Forelimb muscle (tissue), 1 donor: ENCODE data around the gene CDH23. TPM values are rescaled to one million over a fixed set of nuclear protein-coding genes. Genes with fewer than 3 reads are reported as not detected.

ENCODE experiments used
- DNase-seq: peaks from one replicate; pipeline ENCODE4 v3.0.0-alpha.2; 2013; ENCODE audit warnings: low read depth
- polyA plus RNA-seq: library from polyadenylated mRNA; unstranded; fragments of 120-200 nt; gene quantifications from one replicate; pipeline ENCODE4 v1.2.1, GENCODE V29; 2013; ENCODE audit not compliant: insufficient read length

The CDH23 gene
- polyA plus RNA-seq, 1 donor, result 4.1 TPM

DNA sequence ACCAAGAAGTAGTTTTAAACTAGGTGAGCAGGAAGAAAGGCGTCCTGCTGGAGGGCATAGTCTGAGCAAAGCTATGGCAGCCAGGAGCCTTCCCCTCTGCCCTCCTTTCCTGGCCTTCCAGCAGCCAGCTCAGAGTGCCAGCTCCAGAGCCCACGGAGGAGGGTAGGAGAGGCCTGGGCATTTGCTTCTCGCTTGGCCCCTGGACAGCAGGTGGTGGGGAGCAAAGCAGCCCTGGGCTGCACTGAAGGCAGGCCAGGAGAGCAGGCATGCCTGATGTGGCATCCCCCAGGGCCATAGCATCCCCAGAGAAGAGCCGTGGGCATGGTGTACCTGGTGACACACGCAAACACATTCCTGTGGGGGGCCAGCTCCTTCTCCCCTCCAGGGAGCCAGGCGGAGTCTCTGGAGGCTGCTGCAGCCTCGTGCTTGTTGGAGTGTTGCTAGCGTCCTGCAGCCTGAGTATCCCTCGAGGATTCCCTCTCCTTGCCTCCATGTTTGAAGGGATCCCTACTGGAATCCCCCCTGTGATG, 43.9 kb downstream of the CDH23 start:
- no peak for DNase-seq

GRCh38 chr10:71442000-71442399, 45.3 kb downstream of the CDH23 start:
- DNase-seq, result no peak

GRCh38 chr10:71442859-71443570, 46.3 kb downstream of the CDH23 start:
- no peak for DNase-seq

DNA sequence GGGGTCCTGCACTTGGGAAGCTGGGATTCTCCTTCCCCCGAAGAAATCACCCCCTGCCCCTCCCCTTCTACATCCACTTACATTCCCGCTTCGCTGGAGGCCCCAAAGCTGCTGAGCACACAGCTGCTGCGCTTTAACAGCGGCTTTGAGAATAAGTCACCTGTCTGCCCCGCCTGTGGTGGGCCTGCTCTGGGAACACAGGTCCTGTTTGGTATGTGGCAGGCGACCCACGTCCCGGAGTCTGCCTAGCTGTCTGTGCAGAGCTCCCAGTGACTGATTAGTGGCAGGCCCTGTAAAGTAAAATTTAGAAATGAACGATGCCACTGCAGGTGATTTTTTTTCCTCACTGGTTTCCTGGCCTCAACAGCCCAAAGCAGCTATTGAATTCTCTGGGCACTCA, 47.0 kb downstream of the CDH23 start:
- DNase-seq, result no peak

DNA sequence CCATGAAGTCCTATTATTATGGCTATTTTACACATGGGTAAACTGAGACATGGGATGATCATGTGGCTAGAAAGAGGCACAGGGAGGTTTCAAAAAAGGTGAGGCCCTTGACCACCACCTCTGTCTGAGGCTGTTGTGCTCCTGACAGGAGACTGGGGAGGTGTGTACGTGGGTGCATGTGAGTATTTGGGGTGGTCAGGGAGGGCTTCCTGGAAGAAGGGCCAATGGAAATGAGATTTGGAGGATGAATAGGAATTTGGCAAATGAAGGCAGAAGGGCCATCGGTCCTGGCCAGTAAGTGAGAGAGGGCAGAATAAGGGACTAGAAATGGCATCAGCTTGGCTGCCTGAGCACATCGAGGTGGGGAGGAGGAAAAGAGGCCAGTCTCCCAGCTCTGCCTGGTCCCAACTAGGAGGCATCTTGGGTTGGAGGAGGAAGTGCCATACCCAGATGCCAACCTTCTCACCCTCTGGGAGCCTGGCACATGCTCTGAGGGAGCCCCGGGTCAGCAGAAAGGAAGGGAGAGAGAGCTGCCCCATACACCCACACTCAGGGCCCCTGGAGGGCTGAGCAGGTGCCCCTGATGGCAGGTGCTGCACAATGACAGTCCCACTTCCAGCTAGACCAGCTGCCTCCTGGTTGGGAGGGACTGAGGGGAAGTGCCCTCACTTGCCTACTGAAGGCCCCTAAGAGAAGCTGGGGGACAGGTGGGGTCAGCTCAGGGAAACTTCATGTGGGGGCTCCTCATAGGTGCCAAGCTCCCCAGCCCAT, 47.7 kb downstream of the CDH23 start:
- no peak for DNase-seq

DNA sequence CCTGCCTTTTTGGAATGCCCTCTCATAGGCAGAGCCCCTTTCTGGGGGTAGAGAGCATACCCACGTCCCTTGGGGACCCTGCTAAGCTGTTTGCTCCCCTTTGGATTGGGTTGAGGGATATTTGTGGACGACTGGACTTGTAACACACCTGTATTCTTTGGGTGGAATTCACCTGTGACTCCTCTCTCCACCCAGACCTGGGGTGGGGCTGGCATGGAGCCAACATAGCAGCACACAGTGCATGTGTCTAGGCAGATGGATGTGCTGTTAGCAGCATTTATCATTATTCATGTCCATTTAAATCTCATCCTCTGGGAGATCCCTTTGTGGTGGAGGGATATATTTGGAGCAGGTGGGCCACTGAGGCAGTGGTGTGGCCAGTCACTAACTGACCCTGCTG, 51.0 kb downstream of the CDH23 start:
- no peak for DNase-seq

DNA sequence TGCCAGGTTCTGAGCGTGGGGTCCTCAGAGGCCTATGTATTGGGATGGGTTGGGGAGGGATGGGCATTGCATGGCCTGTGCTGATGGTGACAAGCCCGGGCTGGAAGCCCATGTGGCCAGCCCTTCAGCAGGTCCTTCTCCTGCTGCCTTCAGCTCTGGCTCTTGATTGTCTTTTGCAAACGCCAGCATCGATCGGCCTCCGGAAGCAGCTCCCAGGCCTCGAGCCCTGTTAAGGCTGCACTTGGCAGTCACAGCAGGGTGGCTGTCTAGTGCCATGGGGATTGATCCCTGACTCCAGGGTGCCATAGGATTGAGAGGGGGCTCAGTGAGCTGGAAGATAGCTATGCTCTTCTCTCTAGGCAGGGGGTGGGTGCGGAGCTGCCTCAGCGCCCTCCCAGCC, 51.4 kb downstream of the CDH23 start:
- no peak for DNase-seq

GRCh38 chr10:71449026-71449425, 52.3 kb downstream of the CDH23 start:
- DNase-seq, result no peak

DNA sequence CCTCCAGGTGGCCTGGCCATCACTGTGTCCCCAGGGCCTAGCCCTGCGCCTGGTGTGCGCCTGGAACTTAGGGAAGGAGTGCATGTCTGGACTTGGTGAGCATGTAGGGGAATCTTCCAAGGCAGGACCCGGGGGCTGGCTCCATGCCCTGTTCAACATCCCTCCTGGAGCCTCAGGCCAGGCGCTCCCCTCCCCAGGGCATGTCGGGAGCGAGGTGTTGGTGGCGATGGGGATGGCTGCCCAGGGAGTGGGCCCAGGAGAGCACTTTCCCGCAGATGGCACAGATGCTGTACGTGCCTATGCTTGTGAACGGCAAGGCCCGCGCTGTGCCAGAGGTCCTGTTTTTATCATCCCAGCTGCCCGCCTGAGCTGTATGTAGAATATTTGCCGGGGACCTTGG, 55.0 kb downstream of the CDH23 start:
- DNase-seq, result no peak

DNA sequence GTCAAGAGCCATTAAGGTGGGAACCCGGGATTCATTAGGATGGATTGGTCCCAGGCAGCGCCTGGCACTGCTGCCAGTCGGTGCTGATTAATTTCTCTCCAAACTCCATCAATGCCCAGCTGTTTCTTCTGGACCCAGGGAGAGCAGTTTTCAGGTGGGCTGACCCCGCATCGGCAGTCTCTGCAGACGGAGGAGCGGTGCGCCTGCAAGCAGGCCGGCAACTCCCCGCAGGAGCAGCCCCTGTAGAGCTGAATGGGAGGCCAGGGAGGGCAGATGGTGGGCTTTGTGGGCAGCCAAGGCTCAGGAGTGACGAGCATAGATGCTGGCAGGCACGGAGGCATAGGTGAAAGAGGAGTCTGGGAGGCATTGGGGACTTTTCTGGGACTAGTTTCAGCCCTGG, 56.5 kb downstream of the CDH23 start:
- DNase-seq, result no peak

DNA sequence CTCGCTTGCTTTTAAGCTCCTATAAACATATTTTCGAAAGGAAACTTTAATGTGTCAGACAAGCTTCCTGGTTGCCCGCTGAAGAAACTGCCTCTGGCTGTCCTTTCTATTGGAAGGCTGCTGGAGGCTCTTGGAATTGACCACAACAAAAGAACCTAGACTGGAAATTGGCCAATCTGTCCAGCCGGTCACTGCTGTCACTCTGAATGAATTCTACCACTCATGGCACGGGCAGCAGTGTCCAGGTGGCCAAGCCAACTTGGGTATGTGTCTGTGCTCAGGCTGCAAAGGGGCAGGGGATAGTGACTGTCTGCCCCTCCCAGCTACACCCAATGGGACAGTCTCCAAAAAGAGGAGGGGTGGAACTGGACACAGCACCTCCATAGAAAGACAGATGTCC, 57.6 kb downstream of the CDH23 start:
- DNase-seq, result no peak

GRCh38 chr10:71455035-71455434, 58.3 kb downstream of the CDH23 start:
- no peak for DNase-seq

DNA sequence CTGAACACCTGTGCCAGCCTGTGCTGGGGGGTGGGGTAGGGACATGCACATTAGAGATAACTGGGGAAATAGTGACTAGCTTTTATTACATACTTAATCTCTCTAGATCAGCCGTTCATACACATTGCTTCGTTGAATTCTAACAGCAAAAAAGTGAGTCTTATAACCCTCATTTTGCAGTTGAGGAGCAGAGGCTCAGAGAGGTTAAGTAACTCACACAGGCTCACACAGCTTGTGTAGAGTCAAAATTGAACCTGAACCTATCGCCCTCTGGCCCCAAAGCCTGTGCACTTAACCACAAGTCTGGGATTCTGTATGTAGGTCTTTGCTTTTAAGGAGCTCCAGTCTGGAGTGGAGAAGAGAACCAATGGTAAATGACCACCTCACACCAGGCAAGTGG, 59.9 kb downstream of the CDH23 start:
- no peak for DNase-seq

GRCh38 chr10:71457908-71458307, 61.2 kb downstream of the CDH23 start:
- no peak for DNase-seq

DNA sequence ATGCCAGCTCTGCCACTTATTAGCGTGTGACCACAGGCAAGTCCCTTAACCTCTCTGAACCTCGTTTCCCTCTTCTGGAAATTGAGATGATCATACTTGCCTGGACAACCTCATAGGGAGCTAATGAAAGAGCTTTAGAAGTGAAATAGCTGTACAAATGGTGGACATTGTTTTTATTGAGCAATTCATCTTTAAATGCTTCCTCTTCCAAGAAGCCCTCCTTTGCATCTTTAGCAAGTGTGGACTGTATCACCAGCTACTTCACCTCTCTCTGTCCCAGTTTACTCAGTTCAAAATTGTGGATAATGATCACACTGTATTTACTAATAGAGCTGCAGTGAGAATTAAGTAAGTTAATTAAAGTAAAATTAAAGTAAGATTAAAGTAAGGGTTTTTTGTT, 61.7 kb downstream of the CDH23 start:
- DNase-seq, result no peak

DNA sequence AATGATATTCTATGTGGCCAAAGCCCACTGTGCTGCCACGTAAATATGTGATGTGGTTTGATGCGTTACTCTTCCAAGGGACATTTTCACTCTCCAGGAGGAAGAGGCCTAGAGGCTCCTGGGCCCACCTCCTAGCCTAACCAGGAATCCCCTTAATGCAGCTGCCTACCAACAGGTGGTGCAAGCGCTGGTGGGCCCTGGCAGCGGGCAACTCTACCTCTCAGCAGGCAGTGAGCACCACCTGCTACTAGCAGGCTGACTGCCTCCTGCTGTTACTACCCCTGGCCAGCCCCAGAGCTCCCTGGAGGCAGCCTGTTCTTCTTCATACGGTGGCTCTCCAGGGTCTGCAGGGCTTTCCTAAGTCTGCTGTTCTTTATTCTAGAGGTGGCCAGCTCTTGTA, 62.8 kb downstream of the CDH23 start:
- DNase-seq, result no peak

- no peak for DNase-seq
These were observed 63.9 kb downstream of the CDH23 start for GRCh38 chr10:71460615-71461014.

DNA sequence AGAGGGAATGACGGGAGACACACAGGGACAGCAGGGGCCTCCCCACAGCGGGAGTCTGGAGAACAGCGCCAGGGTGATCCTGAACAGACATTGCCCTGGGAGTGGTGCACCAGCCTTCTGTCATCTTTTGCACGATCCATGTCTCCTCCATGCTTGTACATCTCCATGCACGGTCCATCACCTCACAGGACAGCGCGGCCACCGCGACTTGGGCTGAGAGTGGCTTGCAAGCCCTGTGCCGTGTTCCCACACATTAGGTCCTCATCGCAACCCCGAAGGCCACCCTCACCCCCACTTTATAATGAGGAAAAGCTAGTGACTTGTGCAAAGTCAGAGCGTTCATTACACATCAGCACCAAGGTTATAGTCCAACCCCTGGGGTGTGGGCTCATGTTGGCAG, 64.7 kb downstream of the CDH23 start:
- DNase-seq, result no peak

DNA sequence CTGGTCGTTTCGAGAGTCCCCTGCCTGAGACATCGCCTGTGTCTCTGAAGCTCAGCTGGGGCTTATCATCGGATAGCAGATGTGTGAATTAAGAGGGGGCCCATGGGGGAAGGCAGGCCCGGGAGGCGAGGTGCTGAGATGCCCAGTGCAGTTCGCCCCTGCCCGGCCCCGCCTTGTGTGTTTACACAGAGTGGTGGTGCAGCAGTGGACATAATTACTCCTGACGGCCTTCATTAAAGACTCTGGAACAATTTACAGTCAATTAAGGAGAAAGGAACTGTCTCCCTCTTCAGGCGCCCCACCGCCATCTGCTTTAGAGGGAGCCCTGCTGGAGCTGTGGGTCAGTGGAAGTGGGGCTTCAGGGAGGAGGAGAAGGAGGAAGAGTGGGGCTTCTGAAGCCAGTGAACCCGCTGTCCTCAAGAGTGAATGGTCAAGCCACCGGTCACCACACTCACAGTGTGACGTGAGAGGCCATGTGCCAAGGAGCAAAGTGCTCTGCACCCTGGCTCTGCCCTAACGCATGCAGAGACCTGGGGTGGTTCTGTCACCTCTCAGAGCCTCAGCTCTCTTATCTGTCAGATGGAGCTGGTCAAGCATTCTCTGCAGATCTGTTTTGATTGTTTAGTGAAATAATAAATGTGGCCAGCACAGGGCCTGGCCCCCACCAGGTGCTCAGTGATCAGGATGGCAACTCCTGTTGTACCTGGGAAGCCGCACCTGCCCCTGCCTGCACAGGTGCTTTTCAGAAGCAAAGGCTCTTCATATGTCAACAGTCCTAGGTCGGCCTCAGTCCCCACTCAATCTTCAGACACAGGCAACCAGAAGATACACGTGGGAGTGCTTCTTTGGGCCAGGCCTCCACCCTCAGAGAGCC, 65.6 kb downstream of the CDH23 start:
- no peak for DNase-seq

DNA sequence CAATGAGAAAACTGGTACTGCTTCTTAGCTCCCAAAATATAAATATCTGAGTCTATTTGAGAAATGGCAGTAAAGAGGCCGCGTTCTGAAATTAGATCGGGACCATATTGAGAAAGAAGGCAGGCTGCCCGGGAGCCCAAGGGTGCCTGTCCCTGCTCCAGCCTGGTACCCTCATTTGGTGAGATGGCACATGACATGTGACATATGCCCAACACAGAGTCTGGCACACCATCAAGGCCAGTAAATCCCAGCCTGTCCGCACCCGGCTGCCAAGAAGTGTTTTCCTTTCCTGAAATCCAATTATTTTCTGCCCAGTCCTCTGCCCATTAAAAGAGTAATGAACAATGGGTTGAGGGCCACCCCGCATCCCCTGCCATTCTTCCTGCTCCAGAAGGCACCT, 66.4 kb downstream of the CDH23 start:
- DNase-seq, result no peak

- DNase-seq, result no peak
These were observed 69.0 kb downstream of the CDH23 start for GRCh38 chr10:71465551-71466252.

- DNase-seq, result no peak
These were observed 69.6 kb downstream of the CDH23 start for GRCh38 chr10:71466330-71466729.
